HEK293T (cell line): ENCODE measurements around the gene DLD.

Experiments
- FOXA1 ChIP-seq: fragments of 450-650 bp; IDR thresholded peaks from 2 replicates; pipeline ENCODE4 v1.6.1; 2016; ENCODE audit warnings: mild to moderate bottlenecking
- FOXK2 ChIP-seq: fragments of 450-650 bp; IDR thresholded peaks from 2 replicates; pipeline ENCODE4 v1.6.1; 2016; ENCODE audit warnings: mild to moderate bottlenecking
- HDGF ChIP-seq: fragments of 450-650 bp; IDR thresholded peaks from 2 replicates; pipeline ENCODE4 v1.6.1; 2017; ENCODE audit warnings: antibody characterized with exemption, borderline replicate concordance
- L3MBTL2 ChIP-seq: fragments of 450-650 bp; conservative IDR thresholded peaks from 2 replicates; pipeline ENCODE4 v1.6.1; 2016; ENCODE audit warnings: mild to moderate bottlenecking
- SP1 ChIP-seq: fragments of 450-650 bp; IDR thresholded peaks from 2 replicates; pipeline ENCODE4 v1.6.1; 2017
- SUZ12 ChIP-seq: fragments of 450-650 bp; IDR thresholded peaks from 2 replicates; pipeline ENCODE4 v1.6.1; 2016; ENCODE audit warnings: mild to moderate bottlenecking

- TF ChIP-seq FOXA1: no peak
- no peak for TF ChIP-seq L3MBTL2
- no peak for TF ChIP-seq FOXK2
- TF ChIP-seq SUZ12: no peak
- TF ChIP-seq HDGF: no peak
- TF ChIP-seq SP1: no peak
These were observed 8.2 kb upstream of the DLD start for GRCh38 chr7:107882766-107883165.
